WTC11 (cell line): ENCODE measurements around the gene IL1B. TPM values are rescaled to one million over a fixed set of nuclear protein-coding genes. Genes with fewer than 3 reads are reported as not detected.

Experiments
- ATAC-seq: fragments of 200-7000 bp; cut with Tn5 transposase; 2 replicates; pipeline ENCODE4 v1.10.0; 2021; ENCODE audit warnings: mild to moderate bottlenecking, moderate library complexity
- CTCF ChIA-PET: fragments of 300-600 bp; sonication (Branson Sonifier 250); formaldehyde crosslinking; loops from one replicate; lab custom pipeline; 2021; ENCODE audit warnings: antibody characterized with exemption; lab: Charles Lee
- POLR2A ChIA-PET: fragments of 350-600 bp; sonication (Branson Sonifier 250); formaldehyde crosslinking; loops from one replicate; lab custom pipeline; 2021; ENCODE audit warnings: antibody characterized with exemption; lab: Charles Lee
- DNase-seq: peaks from one replicate; pipeline ENCODE4 v3.0.0; 2021; ENCODE audit warnings: low spot score
- H3K27ac Mint-ChIP-seq: 2 replicates; pipeline ENCODE4 v1.8.0; 2021; ENCODE audit warnings: mixed read lengths
- H3K27me3 Mint-ChIP-seq: 2 replicates; pipeline ENCODE4 v1.8.0; 2021; ENCODE audit warnings: low read depth, mild to moderate bottlenecking, moderate library complexity, mixed read lengths
- H3K36me3 Mint-ChIP-seq: 2 replicates; pipeline ENCODE4 v1.8.0; 2021; ENCODE audit warnings: mixed read lengths
- H3K4me1 Mint-ChIP-seq: 2 replicates; pipeline ENCODE4 v1.8.0; 2022; ENCODE audit warnings: mixed read lengths
- H3K4me3 Mint-ChIP-seq: 2 replicates; pipeline ENCODE4 v1.8.0; 2021; ENCODE audit warnings: mild to moderate bottlenecking, moderate library complexity, mixed read lengths
- H3K9me3 Mint-ChIP-seq: 2 replicates; pipeline ENCODE4 v1.8.0; 2021; ENCODE audit warnings: mixed read lengths
- ATF1 ChIP-seq: sonication (generic); formaldehyde crosslinking; IDR thresholded peaks from 2 replicates; pipeline ENCODE4 v1.8.1; 2023; ENCODE audit warnings: mild to moderate bottlenecking, moderate library complexity, missing genetic modification reagents
- ETV6 ChIP-seq: sonication (generic); formaldehyde crosslinking; IDR thresholded peaks from 2 replicates; pipeline ENCODE4 v1.8.1; 2022; ENCODE audit warnings: mild to moderate bottlenecking, missing genetic modification reagents
- NFE2L1 ChIP-seq: sonication (generic); formaldehyde crosslinking; IDR thresholded peaks from 2 replicates; pipeline ENCODE4 v1.8.1; 2023; ENCODE audit warnings: missing genetic modification reagents
- NFYB ChIP-seq: sonication (generic); formaldehyde crosslinking; conservative IDR thresholded peaks from 2 replicates; pipeline ENCODE4 v1.8.0; 2022; ENCODE audit warnings: low read depth, missing genetic modification reagents
- NR2C2 ChIP-seq: sonication (generic); formaldehyde crosslinking; IDR thresholded peaks from 2 replicates; pipeline ENCODE4 v1.8.0; 2022; ENCODE audit warnings: mild to moderate bottlenecking, missing genetic modification reagents
- NR3C1 ChIP-seq: sonication (generic); formaldehyde crosslinking; conservative IDR thresholded peaks from 2 replicates; pipeline ENCODE4 v1.8.1; 2023; ENCODE audit warnings: low read depth, mild to moderate bottlenecking, missing genetic modification reagents
- SMAD3 ChIP-seq: sonication (generic); formaldehyde crosslinking; IDR thresholded peaks from 2 replicates; pipeline ENCODE4 v1.8.0; 2022; ENCODE audit warnings: missing genetic modification reagents, mild to moderate bottlenecking, borderline replicate concordance
- TCF7 ChIP-seq: sonication (generic); formaldehyde crosslinking; IDR thresholded peaks from 2 replicates; pipeline ENCODE4 v1.8.0; 2022; ENCODE audit warnings: mild to moderate bottlenecking, low read depth, missing genetic modification reagents, moderate library complexity
- total RNA-seq: library from RNA; stranded (reverse); gene quantifications from 3 replicates; pipeline ENCODE4 v1.2.3, GENCODE V29; 2021
- TF ChIP-seq, protein P1 (sequence below): sonication (generic); formaldehyde crosslinking; IDR thresholded peaks from 2 replicates; pipeline ENCODE4 v1.8.0; 2022; ENCODE audit warnings: mild to moderate bottlenecking, missing genetic modification reagents
- TF ChIP-seq, protein P2 (sequence below): sonication (generic); formaldehyde crosslinking; IDR thresholded peaks from 2 replicates; pipeline ENCODE4 v1.8.1; 2022; ENCODE audit warnings: missing genetic modification reagents, borderline replicate concordance
- TF ChIP-seq, protein P3 (sequence below): sonication (generic); formaldehyde crosslinking; IDR thresholded peaks from 2 replicates; pipeline ENCODE4 v1.8.1; 2022; ENCODE audit warnings: mild to moderate bottlenecking, moderate library complexity, missing genetic modification reagents
- TF ChIP-seq, protein P4 (sequence below): fragments of 250-450 bp; sonication (Bioruptor Pico); IDR thresholded peaks from 2 replicates; pipeline ENCODE4 v2.1.2; 2022; ENCODE audit warnings: mild to moderate bottlenecking, moderate library complexity
- TF ChIP-seq, protein P5 (sequence below): fragments of 250-450 bp; sonication (Bioruptor Pico); IDR thresholded peaks from 2 replicates; pipeline ENCODE4 v1.9.0; 2021; ENCODE audit warnings: mild to moderate bottlenecking, borderline replicate concordance
- TF ChIP-seq, protein P6 (sequence below): sonication (generic); formaldehyde crosslinking; IDR thresholded peaks from 2 replicates; pipeline ENCODE4 v1.8.1; 2023; ENCODE audit warnings: mild to moderate bottlenecking, moderate library complexity, missing genetic modification reagents
- TF ChIP-seq, protein P7 (sequence below): fragments of 250-450 bp; sonication (Bioruptor Pico); IDR thresholded peaks from 2 replicates; pipeline ENCODE4 v1.9.0; 2021; ENCODE audit warnings: moderate library complexity, mild to moderate bottlenecking, inconsistent platforms, borderline replicate concordance
- TF ChIP-seq, protein P8 (sequence below): sonication (generic); formaldehyde crosslinking; IDR thresholded peaks from 2 replicates; pipeline ENCODE4 v1.8.1; 2023; ENCODE audit warnings: mild to moderate bottlenecking, missing genetic modification reagents, borderline replicate concordance

The IL1B gene
- total RNA-seq, 1 experiment from 2014 or later = not detected

DNA sequence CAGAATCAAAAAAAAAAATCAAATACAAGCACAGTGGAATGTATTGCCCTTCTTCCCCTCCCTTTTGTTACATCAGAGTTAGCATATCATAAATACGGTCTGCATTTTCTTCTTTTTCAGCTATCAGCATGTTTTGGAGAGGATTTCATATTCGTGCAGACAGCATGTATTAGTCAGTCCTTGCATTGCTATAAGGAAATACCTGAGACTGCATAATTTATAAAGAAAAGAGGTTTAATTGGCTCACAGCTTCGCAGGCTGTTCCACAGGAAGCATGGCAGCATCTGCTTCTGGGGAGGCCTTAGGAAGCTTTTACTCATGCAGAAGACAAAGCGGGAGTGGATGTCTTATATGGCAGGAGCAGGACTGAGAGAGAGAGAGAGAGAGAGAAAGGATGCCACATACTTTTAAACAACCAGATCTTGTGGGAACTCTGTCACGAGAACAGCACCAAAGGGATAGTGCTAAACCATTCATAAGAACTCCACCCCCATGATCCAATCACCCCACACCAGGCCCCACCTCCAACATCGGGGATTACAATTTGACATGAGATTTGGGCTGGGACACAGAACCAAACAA lies 8.9 kb downstream of the IL1B start:
- H3K4me1 Mint-ChIP-seq = peaks cover 4% of the 10 kb centered on the region; the same call in 1 of the 2 replicates
- peaks cover 3% of the 10 kb centered on the region; the same call in 1 of the 2 replicates for H3K36me3 Mint-ChIP-seq
- ATAC-seq (no peak), DNase-seq (no peak)
- H3K27ac Mint-ChIP-seq = no peak overlapping the region
- H3K9me3 Mint-ChIP-seq = peaks cover 4% of the 10 kb centered on the region; the same call in 1 of the 2 replicates
- CTCF ChIA-PET = interaction anchor here (0.8 kb wide), 1 partner anchor 131 kb away, joined by 3 read pairs; no protein-coding TSS in a partner anchor
- POLR2A ChIA-PET = no interaction called here
- H3K4me3 Mint-ChIP-seq = no peak overlapping the region
- peaks cover 7% of the 10 kb centered on the region for H3K27me3 Mint-ChIP-seq
- TF ChIP-seq, protein P1, sequence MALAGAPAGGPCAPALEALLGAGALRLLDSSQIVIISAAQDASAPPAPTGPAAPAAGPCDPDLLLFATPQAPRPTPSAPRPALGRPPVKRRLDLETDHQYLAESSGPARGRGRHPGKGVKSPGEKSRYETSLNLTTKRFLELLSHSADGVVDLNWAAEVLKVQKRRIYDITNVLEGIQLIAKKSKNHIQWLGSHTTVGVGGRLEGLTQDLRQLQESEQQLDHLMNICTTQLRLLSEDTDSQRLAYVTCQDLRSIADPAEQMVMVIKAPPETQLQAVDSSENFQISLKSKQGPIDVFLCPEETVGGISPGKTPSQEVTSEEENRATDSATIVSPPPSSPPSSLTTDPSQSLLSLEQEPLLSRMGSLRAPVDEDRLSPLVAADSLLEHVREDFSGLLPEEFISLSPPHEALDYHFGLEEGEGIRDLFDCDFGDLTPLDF (CRISPR knock-in tag) = no peak
- TF ChIP-seq, protein P2, sequence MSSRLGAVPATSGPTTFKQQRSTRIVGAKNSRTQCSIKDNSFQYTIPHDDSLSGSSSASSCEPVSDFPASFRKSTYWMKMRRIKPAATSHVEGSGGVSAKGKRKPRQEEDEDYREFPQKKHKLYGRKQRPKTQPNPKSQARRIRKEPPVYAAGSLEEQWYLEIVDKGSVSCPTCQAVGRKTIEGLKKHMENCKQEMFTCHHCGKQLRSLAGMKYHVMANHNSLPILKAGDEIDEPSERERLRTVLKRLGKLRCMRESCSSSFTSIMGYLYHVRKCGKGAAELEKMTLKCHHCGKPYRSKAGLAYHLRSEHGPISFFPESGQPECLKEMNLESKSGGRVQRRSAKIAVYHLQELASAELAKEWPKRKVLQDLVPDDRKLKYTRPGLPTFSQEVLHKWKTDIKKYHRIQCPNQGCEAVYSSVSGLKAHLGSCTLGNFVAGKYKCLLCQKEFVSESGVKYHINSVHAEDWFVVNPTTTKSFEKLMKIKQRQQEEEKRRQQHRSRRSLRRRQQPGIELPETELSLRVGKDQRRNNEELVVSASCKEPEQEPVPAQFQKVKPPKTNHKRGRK (CRISPR knock-in tag) = no peak
- TF ChIP-seq NR3C1 (CRISPR knock-in tag) = no peak
- no peak for TF ChIP-seq SMAD3 (CRISPR knock-in tag)
- TF ChIP-seq, protein P3, sequence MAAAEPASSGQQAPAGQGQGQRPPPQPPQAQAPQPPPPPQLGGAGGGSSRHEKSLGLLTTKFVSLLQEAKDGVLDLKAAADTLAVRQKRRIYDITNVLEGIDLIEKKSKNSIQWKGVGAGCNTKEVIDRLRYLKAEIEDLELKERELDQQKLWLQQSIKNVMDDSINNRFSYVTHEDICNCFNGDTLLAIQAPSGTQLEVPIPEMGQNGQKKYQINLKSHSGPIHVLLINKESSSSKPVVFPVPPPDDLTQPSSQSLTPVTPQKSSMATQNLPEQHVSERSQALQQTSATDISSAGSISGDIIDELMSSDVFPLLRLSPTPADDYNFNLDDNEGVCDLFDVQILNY = no peak
- TF ChIP-seq NFE2L1 (CRISPR knock-in tag) = no peak
- no peak for TF ChIP-seq TCF7 (CRISPR knock-in tag)

DNA sequence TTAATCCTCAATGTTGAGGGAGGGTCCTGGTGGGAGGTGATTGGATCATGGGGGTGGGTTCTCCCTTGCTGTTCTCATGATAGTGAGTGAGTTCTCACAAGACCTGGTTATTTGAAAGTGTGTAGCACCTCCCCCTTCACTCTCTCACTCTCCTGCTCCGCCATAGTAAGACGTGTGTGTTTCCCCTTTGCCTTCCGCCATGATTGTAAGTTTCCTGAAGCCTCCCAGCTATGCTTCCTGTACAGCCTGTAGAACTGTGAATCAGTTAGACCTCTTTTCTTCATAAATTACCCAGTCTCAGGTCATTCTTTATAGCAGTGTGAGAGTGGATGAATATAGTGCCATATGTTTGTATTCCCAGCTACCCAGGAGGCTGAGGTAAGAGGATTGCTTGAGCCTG lies 9.6 kb downstream of the IL1B start:
- ATAC-seq (no peak), DNase-seq (no peak)
- CTCF ChIA-PET = no interaction called here
- Mint-ChIP-seq H3K36me3 (peaks cover 3% of the 10 kb centered on the region; the same call in 1 of the 2 replicates), H3K27me3 (peaks cover 3% of the 10 kb centered on the region), H3K4me1 (peaks cover 8% of the 10 kb centered on the region), H3K27ac (no peak overlapping the region), H3K4me3 (no peak overlapping the region), H3K9me3 (peaks cover 4% of the 10 kb centered on the region; the same call in 1 of the 2 replicates)
- POLR2A ChIA-PET = no interaction called here
- TF ChIP-seq, protein P4, sequence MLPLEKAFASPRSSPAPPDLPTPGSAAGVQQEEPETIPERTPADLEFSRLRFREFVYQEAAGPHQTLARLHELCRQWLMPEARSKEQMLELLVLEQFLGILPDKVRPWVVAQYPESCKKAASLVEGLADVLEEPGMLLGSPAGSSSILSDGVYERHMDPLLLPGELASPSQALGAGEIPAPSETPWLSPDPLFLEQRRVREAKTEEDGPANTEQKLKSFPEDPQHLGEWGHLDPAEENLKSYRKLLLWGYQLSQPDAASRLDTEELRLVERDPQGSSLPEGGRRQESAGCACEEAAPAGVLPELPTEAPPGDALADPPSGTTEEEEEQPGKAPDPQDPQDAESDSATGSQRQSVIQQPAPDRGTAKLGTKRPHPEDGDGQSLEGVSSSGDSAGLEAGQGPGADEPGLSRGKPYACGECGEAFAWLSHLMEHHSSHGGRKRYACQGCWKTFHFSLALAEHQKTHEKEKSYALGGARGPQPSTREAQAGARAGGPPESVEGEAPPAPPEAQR (CRISPR knock-in tag) = no peak
- TF ChIP-seq NFYB (CRISPR knock-in tag) = no peak
- TF ChIP-seq, protein P5, sequence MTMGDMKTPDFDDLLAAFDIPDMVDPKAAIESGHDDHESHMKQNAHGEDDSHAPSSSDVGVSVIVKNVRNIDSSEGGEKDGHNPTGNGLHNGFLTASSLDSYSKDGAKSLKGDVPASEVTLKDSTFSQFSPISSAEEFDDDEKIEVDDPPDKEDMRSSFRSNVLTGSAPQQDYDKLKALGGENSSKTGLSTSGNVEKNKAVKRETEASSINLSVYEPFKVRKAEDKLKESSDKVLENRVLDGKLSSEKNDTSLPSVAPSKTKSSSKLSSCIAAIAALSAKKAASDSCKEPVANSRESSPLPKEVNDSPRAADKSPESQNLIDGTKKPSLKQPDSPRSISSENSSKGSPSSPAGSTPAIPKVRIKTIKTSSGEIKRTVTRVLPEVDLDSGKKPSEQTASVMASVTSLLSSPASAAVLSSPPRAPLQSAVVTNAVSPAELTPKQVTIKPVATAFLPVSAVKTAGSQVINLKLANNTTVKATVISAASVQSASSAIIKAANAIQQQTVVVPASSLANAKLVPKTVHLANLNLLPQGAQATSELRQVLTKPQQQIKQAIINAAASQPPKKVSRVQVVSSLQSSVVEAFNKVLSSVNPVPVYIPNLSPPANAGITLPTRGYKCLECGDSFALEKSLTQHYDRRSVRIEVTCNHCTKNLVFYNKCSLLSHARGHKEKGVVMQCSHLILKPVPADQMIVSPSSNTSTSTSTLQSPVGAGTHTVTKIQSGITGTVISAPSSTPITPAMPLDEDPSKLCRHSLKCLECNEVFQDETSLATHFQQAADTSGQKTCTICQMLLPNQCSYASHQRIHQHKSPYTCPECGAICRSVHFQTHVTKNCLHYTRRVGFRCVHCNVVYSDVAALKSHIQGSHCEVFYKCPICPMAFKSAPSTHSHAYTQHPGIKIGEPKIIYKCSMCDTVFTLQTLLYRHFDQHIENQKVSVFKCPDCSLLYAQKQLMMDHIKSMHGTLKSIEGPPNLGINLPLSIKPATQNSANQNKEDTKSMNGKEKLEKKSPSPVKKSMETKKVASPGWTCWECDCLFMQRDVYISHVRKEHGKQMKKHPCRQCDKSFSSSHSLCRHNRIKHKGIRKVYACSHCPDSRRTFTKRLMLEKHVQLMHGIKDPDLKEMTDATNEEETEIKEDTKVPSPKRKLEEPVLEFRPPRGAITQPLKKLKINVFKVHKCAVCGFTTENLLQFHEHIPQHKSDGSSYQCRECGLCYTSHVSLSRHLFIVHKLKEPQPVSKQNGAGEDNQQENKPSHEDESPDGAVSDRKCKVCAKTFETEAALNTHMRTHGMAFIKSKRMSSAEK (CRISPR knock-in tag) = no peak
- TF ChIP-seq, protein P6, sequence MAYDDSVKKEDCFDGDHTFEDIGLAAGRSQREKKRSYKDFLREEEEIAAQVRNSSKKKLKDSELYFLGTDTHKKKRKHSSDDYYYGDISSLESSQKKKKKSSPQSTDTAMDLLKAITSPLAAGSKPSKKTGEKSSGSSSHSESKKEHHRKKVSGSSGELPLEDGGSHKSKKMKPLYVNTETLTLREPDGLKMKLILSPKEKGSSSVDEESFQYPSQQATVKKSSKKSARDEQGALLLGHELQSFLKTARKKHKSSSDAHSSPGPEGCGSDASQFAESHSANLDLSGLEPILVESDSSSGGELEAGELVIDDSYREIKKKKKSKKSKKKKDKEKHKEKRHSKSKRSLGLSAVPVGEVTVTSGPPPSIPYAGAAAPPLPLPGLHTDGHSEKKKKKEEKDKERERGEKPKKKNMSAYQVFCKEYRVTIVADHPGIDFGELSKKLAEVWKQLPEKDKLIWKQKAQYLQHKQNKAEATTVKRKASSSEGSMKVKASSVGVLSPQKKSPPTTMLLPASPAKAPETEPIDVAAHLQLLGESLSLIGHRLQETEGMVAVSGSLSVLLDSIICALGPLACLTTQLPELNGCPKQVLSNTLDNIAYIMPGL = no peak
- no peak for TF ChIP-seq ETV6 (CRISPR knock-in tag)
- TF ChIP-seq, protein P7, sequence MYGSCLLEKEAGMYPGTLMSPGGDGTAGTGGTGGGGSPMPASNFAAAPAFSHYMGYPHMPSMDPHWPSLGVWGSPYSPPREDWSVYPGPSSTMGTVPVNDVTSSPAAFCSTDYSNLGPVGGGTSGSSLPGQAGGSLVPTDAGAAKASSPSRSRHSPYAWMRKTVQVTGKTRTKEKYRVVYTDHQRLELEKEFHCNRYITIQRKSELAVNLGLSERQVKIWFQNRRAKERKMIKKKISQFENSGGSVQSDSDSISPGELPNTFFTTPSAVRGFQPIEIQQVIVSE (CRISPR knock-in tag) = no peak
- no peak for TF ChIP-seq ATF1 (CRISPR knock-in tag)
- TF ChIP-seq, protein P3 = no peak
- TF ChIP-seq NR2C2 (CRISPR knock-in tag) = no peak
- TF ChIP-seq, protein P8, sequence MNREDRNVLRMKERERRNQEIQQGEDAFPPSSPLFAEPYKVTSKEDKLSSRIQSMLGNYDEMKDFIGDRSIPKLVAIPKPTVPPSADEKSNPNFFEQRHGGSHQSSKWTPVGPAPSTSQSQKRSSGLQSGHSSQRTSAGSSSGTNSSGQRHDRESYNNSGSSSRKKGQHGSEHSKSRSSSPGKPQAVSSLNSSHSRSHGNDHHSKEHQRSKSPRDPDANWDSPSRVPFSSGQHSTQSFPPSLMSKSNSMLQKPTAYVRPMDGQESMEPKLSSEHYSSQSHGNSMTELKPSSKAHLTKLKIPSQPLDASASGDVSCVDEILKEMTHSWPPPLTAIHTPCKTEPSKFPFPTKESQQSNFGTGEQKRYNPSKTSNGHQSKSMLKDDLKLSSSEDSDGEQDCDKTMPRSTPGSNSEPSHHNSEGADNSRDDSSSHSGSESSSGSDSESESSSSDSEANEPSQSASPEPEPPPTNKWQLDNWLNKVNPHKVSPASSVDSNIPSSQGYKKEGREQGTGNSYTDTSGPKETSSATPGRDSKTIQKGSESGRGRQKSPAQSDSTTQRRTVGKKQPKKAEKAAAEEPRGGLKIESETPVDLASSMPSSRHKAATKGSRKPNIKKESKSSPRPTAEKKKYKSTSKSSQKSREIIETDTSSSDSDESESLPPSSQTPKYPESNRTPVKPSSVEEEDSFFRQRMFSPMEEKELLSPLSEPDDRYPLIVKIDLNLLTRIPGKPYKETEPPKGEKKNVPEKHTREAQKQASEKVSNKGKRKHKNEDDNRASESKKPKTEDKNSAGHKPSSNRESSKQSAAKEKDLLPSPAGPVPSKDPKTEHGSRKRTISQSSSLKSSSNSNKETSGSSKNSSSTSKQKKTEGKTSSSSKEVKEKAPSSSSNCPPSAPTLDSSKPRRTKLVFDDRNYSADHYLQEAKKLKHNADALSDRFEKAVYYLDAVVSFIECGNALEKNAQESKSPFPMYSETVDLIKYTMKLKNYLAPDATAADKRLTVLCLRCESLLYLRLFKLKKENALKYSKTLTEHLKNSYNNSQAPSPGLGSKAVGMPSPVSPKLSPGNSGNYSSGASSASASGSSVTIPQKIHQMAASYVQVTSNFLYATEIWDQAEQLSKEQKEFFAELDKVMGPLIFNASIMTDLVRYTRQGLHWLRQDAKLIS (CRISPR knock-in tag) = no peak
